Measurements from ENCODE around the gene COL23A1. TPM values are rescaled to one million over a fixed set of nuclear protein-coding genes. Genes with fewer than 3 reads are reported as not detected.

COL23A1 gene
- total and polyA plus RNA-seq, 8 donors, result 0.06 to 0.68 (median 0.33) TPM; not detected in 2

DNA sequence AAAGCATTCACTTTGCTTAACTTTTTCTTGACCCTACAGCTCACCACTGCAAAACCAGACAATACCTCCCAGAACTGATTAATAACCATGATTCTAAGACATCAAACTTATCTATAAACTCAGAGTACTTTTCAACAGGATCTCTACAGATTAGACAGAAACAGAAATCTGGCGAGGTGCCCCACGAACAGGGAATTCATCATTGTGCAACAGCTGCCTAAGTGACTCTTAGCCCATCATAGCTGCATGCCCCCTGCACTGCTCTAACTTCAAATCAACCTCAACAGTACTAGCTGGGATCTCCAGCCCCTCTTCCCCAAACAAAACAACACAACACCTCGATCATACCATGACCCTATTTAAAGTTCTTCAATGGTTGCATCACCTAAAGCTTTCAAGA is 16.1 kb upstream of the COL23A1 start:
- Histone ChIP-seq H3K4me1 (no peaks in the 10 kb centered on the region), H3K27me3 (no peaks in the 10 kb centered on the region), H3K9me3 (no peaks in the 10 kb centered on the region), H3K27ac (no peak overlapping the region), H3K4me3 (no peak overlapping the region), H3K36me3 (peaks cover 9 to 79% (median 32%) of the 10 kb centered on the region in 3 donors)
- 80 to 85% methylated on average over 3 of the region's 3 CpGs for WGBS, 2 donors
- intact Hi-C loops (cut with DNase I), result no loop called here
- DNase-seq (no peak), FAIRE-seq (no peak), ATAC-seq (no peak)
- TF ChIP-seq, protein P1, sequence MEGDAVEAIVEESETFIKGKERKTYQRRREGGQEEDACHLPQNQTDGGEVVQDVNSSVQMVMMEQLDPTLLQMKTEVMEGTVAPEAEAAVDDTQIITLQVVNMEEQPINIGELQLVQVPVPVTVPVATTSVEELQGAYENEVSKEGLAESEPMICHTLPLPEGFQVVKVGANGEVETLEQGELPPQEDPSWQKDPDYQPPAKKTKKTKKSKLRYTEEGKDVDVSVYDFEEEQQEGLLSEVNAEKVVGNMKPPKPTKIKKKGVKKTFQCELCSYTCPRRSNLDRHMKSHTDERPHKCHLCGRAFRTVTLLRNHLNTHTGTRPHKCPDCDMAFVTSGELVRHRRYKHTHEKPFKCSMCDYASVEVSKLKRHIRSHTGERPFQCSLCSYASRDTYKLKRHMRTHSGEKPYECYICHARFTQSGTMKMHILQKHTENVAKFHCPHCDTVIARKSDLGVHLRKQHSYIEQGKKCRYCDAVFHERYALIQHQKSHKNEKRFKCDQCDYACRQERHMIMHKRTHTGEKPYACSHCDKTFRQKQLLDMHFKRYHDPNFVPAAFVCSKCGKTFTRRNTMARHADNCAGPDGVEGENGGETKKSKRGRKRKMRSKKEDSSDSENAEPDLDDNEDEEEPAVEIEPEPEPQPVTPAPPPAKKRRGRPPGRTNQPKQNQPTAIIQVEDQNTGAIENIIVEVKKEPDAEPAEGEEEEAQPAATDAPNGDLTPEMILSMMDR (IDR thresholded peaks at IDR 0.05), result no peak

DNA sequence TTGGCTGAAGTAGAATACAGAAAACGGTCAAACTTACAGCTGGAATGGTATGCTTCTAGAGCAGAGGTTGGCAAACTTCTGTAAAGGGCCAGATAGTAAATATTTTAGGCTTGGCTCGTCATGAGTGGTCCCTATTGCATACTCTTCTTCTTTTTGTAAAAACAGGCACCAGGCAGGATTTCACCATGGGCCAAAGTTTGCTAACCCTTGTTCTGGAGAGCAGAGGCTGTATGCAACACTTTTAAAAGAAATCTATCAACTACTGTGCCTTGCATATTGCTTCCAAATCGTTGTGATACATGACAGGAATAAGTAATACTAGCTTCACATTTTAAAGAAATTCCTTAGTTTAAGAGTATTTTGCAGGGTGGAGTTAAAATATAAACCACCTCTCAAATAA is 15.6 kb upstream of the COL23A1 start:
- no peak for ATAC-seq
- no peaks in the 10 kb centered on the region for H3K9me3 ChIP-seq
- no peaks in the 10 kb centered on the region for H3K4me1 ChIP-seq
- intact Hi-C loops (cut with DNase I), result no loop called here
- no peaks in the 10 kb centered on the region for H3K27me3 ChIP-seq
- TF ChIP-seq, protein P1 (IDR thresholded peaks at IDR 0.05), result no peak
- WGBS, 2 donors, result 85 to 86% methylated on average over 3 of the region's 3 CpGs
- no peak for FAIRE-seq
- H3K36me3 ChIP-seq, result peaks cover 9 to 76% (median 32%) of the 10 kb centered on the region in 3 donors
- no peak overlapping the region for H3K4me3 ChIP-seq
- DNase-seq, result no peak
- H3K27ac ChIP-seq, result no peak overlapping the region

DNA sequence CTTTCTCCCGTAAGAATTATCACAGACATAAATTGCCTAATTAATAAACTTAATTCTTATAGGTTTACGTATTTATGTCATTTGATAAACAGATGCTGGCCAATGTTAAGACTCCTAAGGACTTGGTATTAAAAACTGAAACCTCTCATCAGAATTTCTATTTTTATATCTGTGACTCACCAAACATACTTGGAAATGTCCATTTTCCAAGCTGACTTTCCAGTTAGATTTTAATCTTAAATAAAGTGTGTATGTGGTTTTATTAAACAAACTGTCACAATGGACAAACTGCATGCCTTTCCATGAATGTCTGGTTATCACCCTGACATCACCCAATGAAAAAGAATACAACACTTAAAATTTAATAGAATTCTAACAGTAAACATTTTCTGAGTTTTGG is 12.6 kb upstream of the COL23A1 start:
- 94 to 97% methylated on average over 2 of the region's 2 CpGs for WGBS, 2 donors

DNA sequence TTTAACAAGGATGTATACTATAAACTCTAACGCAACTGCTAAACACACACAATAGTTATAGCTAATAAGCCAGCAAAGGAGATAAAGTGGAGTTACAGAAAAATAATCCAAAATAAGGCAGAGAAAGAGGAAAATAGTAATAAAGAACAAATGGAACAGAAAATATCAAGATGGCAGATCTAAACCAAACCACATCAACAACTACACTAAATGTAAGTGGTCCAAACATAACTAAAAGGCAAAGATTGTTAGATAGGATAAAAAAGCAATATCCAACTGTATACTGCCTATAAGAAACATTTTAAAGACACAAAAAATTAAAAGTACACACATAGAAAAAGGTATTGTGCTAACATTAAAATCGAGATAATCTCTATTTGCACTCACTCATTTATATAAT is 5.6 kb upstream of the COL23A1 start:
- intact Hi-C loops (cut with DNase I), result no loop called here
- H3K27ac ChIP-seq, result no peak overlapping the region
- H3K36me3 ChIP-seq, result peaks cover 0 to 5% (median 0%) of the 10 kb centered on the region in 3 donors
- no peaks in the 10 kb centered on the region for H3K4me1 ChIP-seq
- ATAC-seq (no peak), FAIRE-seq (no peak), DNase-seq (no peak)
- WGBS, 2 donors, result 89 to 96% methylated on average over 2 of the region's 2 CpGs
- TF ChIP-seq, protein P1 (IDR thresholded peaks at IDR 0.05), result no peak
- H3K27me3 ChIP-seq, result no peaks in the 10 kb centered on the region
- H3K4me3 ChIP-seq, result no peak overlapping the region
- H3K9me3 ChIP-seq, result peaks cover 0 to 6% (median 2%) of the 10 kb centered on the region in 4 donors

More for the DNA sequence above, 12.6 kb upstream of the COL23A1 start:
- Histone ChIP-seq H3K27me3 (no peaks in the 10 kb centered on the region), H3K36me3 (peaks cover 7 to 48% (median 26%) of the 10 kb centered on the region in 3 donors), H3K27ac (no peak overlapping the region), H3K4me3 (no peak overlapping the region), H3K9me3 (no peaks in the 10 kb centered on the region), H3K4me1 (no peaks in the 10 kb centered on the region)
- intact Hi-C loops (cut with DNase I), result no loop called here
- no peak for DNase-seq
- TF ChIP-seq, protein P1 (IDR thresholded peaks at IDR 0.05), result no peak
- ATAC-seq, result no peak
- FAIRE-seq, result no peak

DNA sequence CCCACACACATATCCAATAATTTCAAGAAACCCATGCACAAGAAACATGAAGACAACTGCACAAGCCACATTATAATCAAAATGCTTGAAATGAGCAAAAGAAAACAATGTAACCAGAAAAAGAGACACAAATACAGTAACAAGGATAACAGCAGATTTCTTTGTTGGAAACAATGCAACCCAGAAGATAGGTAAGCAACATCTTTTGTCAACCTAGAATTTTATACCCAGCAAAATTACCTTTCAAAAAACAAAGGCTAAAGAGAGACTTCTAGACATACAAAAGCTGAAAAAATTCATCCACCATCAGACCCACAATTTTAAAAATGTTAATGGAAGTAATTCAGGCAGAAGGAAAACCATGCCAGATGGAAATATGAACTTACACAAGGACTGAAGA is 5.0 kb upstream of the COL23A1 start:
- Histone ChIP-seq H3K4me3 (no peak overlapping the region), H3K27ac (no peak overlapping the region), H3K4me1 (no peaks in the 10 kb centered on the region), H3K36me3 (peaks cover 0 to 5% (median 0%) of the 10 kb centered on the region in 3 donors), H3K27me3 (no peaks in the 10 kb centered on the region), H3K9me3 (peaks cover 0 to 6% (median 2%) of the 10 kb centered on the region in 4 donors)
- ATAC-seq (no peak), DNase-seq (no peak), FAIRE-seq (no peak)
- intact Hi-C loops (cut with DNase I), result no loop called here
- TF ChIP-seq, protein P1 (IDR thresholded peaks at IDR 0.05), result no peak
